PC-9 (cell line): ENCODE data around the gene GCLC.

ENCODE experiments used
- CTCF ChIP-seq: fragments of 200-600 bp; sonication (generic); conservative IDR thresholded peaks from 2 replicates; pipeline ENCODE4 v1.6.1; 2017; ENCODE audit warnings: mixed run types, antibody characterized with exemption, mild to moderate bottlenecking, moderate library complexity
- EZH2 ChIP-seq: fragments of 200-600 bp; sonication (generic); IDR thresholded peaks from 2 replicates; pipeline ENCODE4 v1.8.0; 2017; ENCODE audit warnings: antibody characterized with exemption, low read depth

GRCh38 chr6:53479871-53480270 is 65.0 kb downstream of the GCLC start:
- TF ChIP-seq CTCF (no peak), EZH2 (no peak)
